ENCODE measurements around the gene CHI3L2. TPM values are rescaled to one million over a fixed set of nuclear protein-coding genes. Genes with fewer than 3 reads are reported as not detected.
A peak's percentile ranks its signal among the peaks of the same experiment; 100 is the strongest.

The CHI3L2 gene
- total RNA-seq, 4 donors from 2014 or later, result 0.69 to 0.77 TPM; not detected in 2

GRCh38 chr1:111275780-111276433 lies 48.4 kb downstream of the CHI3L2 start:
- no peak for TF ChIP-seq POLR2A (IDR thresholded peaks at IDR 0.05)
- no peak for TF ChIP-seq CTCF (IDR thresholded peaks at IDR 0.05)
- DNase-seq, result no peak
- H3K27me3 ChIP-seq, result peaks cover 0 to 3% of the 10 kb centered on the region in 2 donors
- H3K36me3 ChIP-seq, result no peaks in the 10 kb centered on the region
- no peaks in the 10 kb centered on the region for H3K4me1 ChIP-seq
- intact Hi-C loops (cut with DNase I; ENCODE audit: low total_unique reads), result no loop called here
- H3K27ac ChIP-seq, result peak overlapping the region in 1 of 2 donors; percentile 17
- no peak overlapping the region for H3K4me3 ChIP-seq
- no peaks in the 10 kb centered on the region for H3K9me3 ChIP-seq

GRCh38 chr1:111279144-111279543 lies 51.6 kb downstream of the CHI3L2 start:
- Histone ChIP-seq H3K4me1 (no peaks in the 10 kb centered on the region), H3K9me3 (no peaks in the 10 kb centered on the region), H3K27me3 (no peaks in the 10 kb centered on the region), H3K4me3 (no peak overlapping the region), H3K27ac (no peak overlapping the region), H3K36me3 (no peaks in the 10 kb centered on the region)
- no peak for DNase-seq
- intact Hi-C loops (cut with DNase I; ENCODE audit: low total_unique reads), result no loop called here
- TF ChIP-seq CTCF (IDR thresholded peaks at IDR 0.05), result no peak
- TF ChIP-seq POLR2A (IDR thresholded peaks at IDR 0.05), result no peak

GRCh38 chr1:111280267-111280666 lies 52.8 kb downstream of the CHI3L2 start:
- no peak overlapping the region for H3K27ac ChIP-seq
- no peak for DNase-seq
- intact Hi-C loops (cut with DNase I; ENCODE audit: low total_unique reads), result no loop called here
- TF ChIP-seq POLR2A (IDR thresholded peaks at IDR 0.05) (no peak), CTCF (IDR thresholded peaks at IDR 0.05) (no peak)
- H3K4me3 ChIP-seq, result no peak overlapping the region
- H3K4me1 ChIP-seq, result no peaks in the 10 kb centered on the region
- H3K9me3 ChIP-seq, result no peaks in the 10 kb centered on the region
- H3K27me3 ChIP-seq, result no peaks in the 10 kb centered on the region
- no peaks in the 10 kb centered on the region for H3K36me3 ChIP-seq

- TF ChIP-seq CTCF (IDR thresholded peaks at IDR 0.05), result no peak
- no peak for TF ChIP-seq POLR2A (IDR thresholded peaks at IDR 0.05)
- H3K27ac ChIP-seq, result no peak overlapping the region
- H3K4me1 ChIP-seq, result no peaks in the 10 kb centered on the region
- no peaks in the 10 kb centered on the region for H3K9me3 ChIP-seq
- H3K4me3 ChIP-seq, result no peak overlapping the region
- intact Hi-C loops (cut with DNase I; ENCODE audit: low total_unique reads), result no loop called here
- DNase-seq, result no peak
- no peaks in the 10 kb centered on the region for H3K27me3 ChIP-seq
- H3K36me3 ChIP-seq, result no peaks in the 10 kb centered on the region
Observed at GRCh38 chr1:111281411-111281810, 53.9 kb downstream of the CHI3L2 start.

GRCh38 chr1:111283838-111284237 lies 56.3 kb downstream of the CHI3L2 start:
- Histone ChIP-seq H3K27me3 (no peaks in the 10 kb centered on the region), H3K4me1 (no peaks in the 10 kb centered on the region), H3K27ac (no peak overlapping the region), H3K4me3 (no peak overlapping the region), H3K9me3 (no peaks in the 10 kb centered on the region), H3K36me3 (no peaks in the 10 kb centered on the region)
- TF ChIP-seq POLR2A (IDR thresholded peaks at IDR 0.05) (no peak), CTCF (IDR thresholded peaks at IDR 0.05) (no peak)
- intact Hi-C loops (cut with DNase I; ENCODE audit: low total_unique reads), result no loop called here
- no peak for DNase-seq
